Measurements from ENCODE around the gene UPF2. TPM values are rescaled to one million over a fixed set of nuclear protein-coding genes. Genes with fewer than 3 reads are reported as not detected.

The UPF2 gene
- total RNA-seq, 1 donor from 2014 or later, result 31.3 TPM

Small RNA genes lying within 50 kb of the gene (small RNA-seq; reads per million reads assigned to genes)
- not detected for gene RNU6-1095P (ENCODE audit: low replicate concordance)

Other genes starting within 250 kb of the UPF2 start
- 8.6 TPM for gene PROSER2, start 219.5 kb downstream of the UPF2 start, total RNA-seq
- gene DHTKD1, start 26.1 kb upstream of the UPF2 start, total RNA-seq, result 43.9 TPM
- gene SEC61A2, start 86.9 kb upstream of the UPF2 start, total RNA-seq, result 15.3 TPM
- gene NUDT5, start 153.1 kb upstream of the UPF2 start, total RNA-seq, result 23.9 TPM
- 57.7 TPM for gene CDC123, start 153.4 kb upstream of the UPF2 start, total RNA-seq

Data from tongue (tissue), 2 donors.